ENCODE data around the gene PIH1D1. TPM values are rescaled to one million over a fixed set of nuclear protein-coding genes. Genes with fewer than 3 reads are reported as not detected.

Gene PIH1D1
- total RNA-seq, 1 donor from 2014 or later: 84.5 TPM

DNA sequence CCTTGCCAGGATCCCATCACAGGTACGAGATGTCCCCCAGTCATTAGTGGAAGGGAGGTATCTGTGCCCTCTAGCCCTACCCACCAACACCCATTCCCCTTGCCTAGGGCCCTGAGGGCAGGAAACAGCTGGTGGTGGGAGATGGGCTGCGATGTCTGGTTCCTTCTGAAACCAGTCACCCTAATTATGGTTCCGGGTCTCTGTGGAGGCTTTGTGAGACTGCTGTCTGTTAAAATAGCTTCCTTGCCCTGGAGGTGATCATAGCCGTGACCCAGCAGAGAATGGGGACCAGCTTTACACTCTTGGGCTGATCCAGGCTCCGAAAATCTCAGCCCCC lies 6.9 kb upstream of the PIH1D1 start:
- H3K4me3 Mint-ChIP-seq (ENCODE audit: unreplicated experiment): no peak overlapping the region
- peaks cover 6% of the 10 kb centered on the region for H3K4me1 Mint-ChIP-seq (ENCODE audit: unreplicated experiment)
- DNase-seq (ENCODE audit: extremely low spot score, unreplicated experiment): no peak
- H3K36me3 Mint-ChIP-seq (ENCODE audit: unreplicated experiment): no peaks in the 10 kb centered on the region
- H3K27me3 Mint-ChIP-seq (ENCODE audit: unreplicated experiment): no peaks in the 10 kb centered on the region
- H3K9me3 Mint-ChIP-seq (ENCODE audit: unreplicated experiment): no peaks in the 10 kb centered on the region
- no peak overlapping the region for H3K27ac Mint-ChIP-seq (ENCODE audit: unreplicated experiment)
- TF ChIP-seq, protein P1, sequence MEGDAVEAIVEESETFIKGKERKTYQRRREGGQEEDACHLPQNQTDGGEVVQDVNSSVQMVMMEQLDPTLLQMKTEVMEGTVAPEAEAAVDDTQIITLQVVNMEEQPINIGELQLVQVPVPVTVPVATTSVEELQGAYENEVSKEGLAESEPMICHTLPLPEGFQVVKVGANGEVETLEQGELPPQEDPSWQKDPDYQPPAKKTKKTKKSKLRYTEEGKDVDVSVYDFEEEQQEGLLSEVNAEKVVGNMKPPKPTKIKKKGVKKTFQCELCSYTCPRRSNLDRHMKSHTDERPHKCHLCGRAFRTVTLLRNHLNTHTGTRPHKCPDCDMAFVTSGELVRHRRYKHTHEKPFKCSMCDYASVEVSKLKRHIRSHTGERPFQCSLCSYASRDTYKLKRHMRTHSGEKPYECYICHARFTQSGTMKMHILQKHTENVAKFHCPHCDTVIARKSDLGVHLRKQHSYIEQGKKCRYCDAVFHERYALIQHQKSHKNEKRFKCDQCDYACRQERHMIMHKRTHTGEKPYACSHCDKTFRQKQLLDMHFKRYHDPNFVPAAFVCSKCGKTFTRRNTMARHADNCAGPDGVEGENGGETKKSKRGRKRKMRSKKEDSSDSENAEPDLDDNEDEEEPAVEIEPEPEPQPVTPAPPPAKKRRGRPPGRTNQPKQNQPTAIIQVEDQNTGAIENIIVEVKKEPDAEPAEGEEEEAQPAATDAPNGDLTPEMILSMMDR (IDR thresholded peaks at IDR 0.05): no peak

DNA sequence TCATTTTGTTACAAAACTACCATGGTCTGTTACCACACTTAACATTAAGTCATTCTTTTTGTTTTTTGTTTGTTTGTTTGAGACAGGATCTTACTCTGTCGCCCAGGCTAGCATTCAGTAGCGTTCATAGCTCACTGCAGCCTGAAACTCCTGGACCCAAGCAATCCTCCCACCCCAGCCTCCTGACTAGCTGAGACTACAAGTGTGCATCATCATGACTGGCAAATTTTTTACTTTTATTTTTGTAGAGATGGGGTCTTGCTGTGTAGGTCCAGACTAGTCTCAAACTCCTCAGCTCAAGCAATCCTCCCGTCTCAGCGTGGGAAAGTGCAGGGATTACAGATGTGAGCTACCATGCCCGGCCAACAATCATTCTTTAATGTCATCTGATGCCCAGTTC lies 4.7 kb upstream of the PIH1D1 start:
- Mint-ChIP-seq H3K9me3 (ENCODE audit: unreplicated experiment) (no peaks in the 10 kb centered on the region), H3K27ac (ENCODE audit: unreplicated experiment) (peak overlapping the region; percentile 24), H3K36me3 (ENCODE audit: unreplicated experiment) (no peaks in the 10 kb centered on the region), H3K4me1 (ENCODE audit: unreplicated experiment) (peaks cover 20% of the 10 kb centered on the region), H3K4me3 (ENCODE audit: unreplicated experiment) (no peak overlapping the region), H3K27me3 (ENCODE audit: unreplicated experiment) (no peaks in the 10 kb centered on the region)
- TF ChIP-seq, protein P1 (IDR thresholded peaks at IDR 0.05): no peak
- no peak for DNase-seq (ENCODE audit: extremely low spot score, unreplicated experiment)

DNA sequence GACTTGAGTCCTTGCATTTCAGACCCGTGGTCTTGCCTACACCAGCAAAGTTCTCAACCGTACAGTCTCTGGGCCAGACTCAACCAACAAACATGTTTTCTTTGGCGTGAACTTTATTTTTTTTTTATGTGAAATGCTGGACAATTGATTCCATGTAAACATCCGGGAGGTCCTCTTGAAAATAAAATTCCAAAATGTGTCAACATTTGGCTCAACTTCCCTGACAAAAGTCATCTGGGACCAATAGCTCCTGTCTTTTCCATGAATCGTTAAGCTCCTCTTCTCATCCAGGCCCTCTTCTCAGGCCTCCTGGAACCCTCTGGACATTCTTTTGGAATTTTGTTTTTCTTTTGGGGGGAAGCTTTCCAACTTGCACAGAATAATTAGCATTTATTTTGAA lies 4.2 kb upstream of the PIH1D1 start:
- no peak for DNase-seq (ENCODE audit: extremely low spot score, unreplicated experiment)
- Mint-ChIP-seq H3K27me3 (ENCODE audit: unreplicated experiment) (no peaks in the 10 kb centered on the region), H3K36me3 (ENCODE audit: unreplicated experiment) (no peaks in the 10 kb centered on the region), H3K4me1 (ENCODE audit: unreplicated experiment) (peaks cover 23% of the 10 kb centered on the region), H3K27ac (ENCODE audit: unreplicated experiment) (peak overlapping the region; percentile 24), H3K9me3 (ENCODE audit: unreplicated experiment) (no peaks in the 10 kb centered on the region), H3K4me3 (ENCODE audit: unreplicated experiment) (no peak overlapping the region)
- TF ChIP-seq, protein P1 (IDR thresholded peaks at IDR 0.05): no peak

DNA sequence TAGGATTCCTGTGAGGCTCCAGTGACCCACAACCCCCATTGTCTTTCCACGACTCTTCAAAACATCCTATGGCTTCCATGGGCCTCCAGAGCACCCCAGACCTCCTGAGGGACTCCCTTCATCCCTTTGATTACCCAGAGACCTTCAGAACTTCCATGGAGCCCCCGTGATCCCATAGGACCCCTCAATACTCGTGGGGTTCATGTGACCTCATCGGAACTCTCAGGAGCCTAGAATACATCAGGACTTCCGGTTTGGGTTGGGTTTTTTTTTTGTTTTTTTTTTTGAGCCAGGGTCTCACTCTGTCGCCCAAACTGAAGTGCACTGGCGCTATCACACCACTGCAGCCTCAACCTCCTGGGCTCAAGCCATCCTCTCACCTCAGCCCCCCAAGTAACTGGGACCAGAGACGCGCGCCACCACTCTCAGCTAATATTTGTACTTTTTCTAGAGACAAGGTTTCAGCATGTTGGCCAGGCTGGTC lies 2.2 kb upstream of the PIH1D1 start:
- TF ChIP-seq, protein P1 (IDR thresholded peaks at IDR 0.05): no peak
- Mint-ChIP-seq H3K9me3 (ENCODE audit: unreplicated experiment) (no peaks in the 10 kb centered on the region), H3K4me1 (ENCODE audit: unreplicated experiment) (peaks cover 29% of the 10 kb centered on the region), H3K36me3 (ENCODE audit: unreplicated experiment) (peaks cover 5% of the 10 kb centered on the region), H3K27ac (ENCODE audit: unreplicated experiment) (peak overlapping the region; percentile 99), H3K27me3 (ENCODE audit: unreplicated experiment) (no peaks in the 10 kb centered on the region), H3K4me3 (ENCODE audit: unreplicated experiment) (peak overlapping the region; percentile 97)
- no peak for DNase-seq (ENCODE audit: extremely low spot score, unreplicated experiment)

DNA sequence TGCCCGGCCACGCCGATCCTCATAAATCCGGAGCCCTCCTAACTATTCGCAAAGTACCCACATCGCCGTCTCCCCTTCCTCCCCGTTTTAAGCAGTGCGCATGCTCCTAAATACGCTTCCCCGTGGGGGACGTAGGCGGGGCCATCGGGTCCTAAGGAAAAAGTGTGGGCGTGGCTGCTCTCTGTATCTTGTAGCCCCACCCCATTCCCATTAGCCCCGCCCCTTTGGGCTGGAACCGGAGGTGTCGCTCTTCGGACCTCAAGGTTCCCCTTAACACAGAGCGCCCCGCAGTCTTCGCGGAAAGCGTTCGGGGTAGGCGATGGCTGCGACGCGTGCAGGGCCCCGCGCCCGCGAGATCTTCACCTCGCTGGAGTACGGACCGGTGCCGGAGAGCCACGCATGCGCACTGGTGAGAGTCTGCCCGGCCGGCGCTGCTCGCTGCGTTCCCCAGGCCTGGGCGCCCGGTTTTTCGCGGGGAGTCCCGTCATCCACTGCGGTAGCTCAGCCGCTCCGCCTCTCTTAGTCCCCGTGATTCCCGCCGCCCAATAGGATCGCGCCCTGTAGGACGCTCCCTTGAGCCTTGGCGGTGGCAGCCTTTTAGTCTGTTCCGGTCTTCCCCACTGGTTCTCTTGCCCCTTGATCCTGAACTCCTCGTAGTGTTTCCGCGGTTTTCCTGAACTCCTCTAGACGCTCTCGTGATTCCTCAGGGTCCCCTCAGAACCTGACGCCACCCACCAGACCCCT lies 1.6 kb upstream of the PIH1D1 start, which contains the start of gene ALDH16A1:
TSS of gene ALDH16A1 (plus strand) at position 213 of the 744 bp plus-strand sequence. CDS start at position 320, 107 bp downstream.
- TF ChIP-seq, protein P1 (IDR thresholded peaks at IDR 0.05): no peak
- peak within 1 kb of the TSS; percentile 97 for H3K4me3 Mint-ChIP-seq (ENCODE audit: unreplicated experiment)
- peak; percentile 100 for DNase-seq (ENCODE audit: extremely low spot score, unreplicated experiment)
- H3K9me3 Mint-ChIP-seq (ENCODE audit: unreplicated experiment): no peaks in the 10 kb centered on the region
- H3K36me3 Mint-ChIP-seq (ENCODE audit: unreplicated experiment): peaks cover 8% of the 10 kb centered on the region
- H3K27me3 Mint-ChIP-seq (ENCODE audit: unreplicated experiment): no peaks in the 10 kb centered on the region
- peaks cover 30% of the 10 kb centered on the region for H3K4me1 Mint-ChIP-seq (ENCODE audit: unreplicated experiment)
- peak within 1 kb of the TSS; percentile 99 for H3K27ac Mint-ChIP-seq (ENCODE audit: unreplicated experiment)
